K562 (cell line): ENCODE data around the gene TSPOAP1. TPM values are rescaled to one million over a fixed set of nuclear protein-coding genes. Genes with fewer than 3 reads are reported as not detected.

Experiments used
- ERF ChIP-seq: fragments of 450-650 bp; formaldehyde crosslinking; IDR thresholded peaks from 2 replicates; pipeline ENCODE4 v1.4.0; 2020; ENCODE audit warnings: mild to moderate bottlenecking, mixed read lengths
- KLF6 ChIP-seq: fragments of 250-450 bp; sonication (Bioruptor Pico); IDR thresholded peaks from 2 replicates; pipeline ENCODE4 v1.4.0; 2020; ENCODE audit warnings: mild to moderate bottlenecking, moderate library complexity, borderline replicate concordance
- LEF1 ChIP-seq: fragments of 450-650 bp; IDR thresholded peaks from 2 replicates; pipeline ENCODE4 v1.6.1; 2016; ENCODE audit warnings: mild to moderate bottlenecking
- MBD2 ChIP-seq: sonication (generic); IDR thresholded peaks from 2 replicates; pipeline ENCODE4 v1.6.1; 2016; ENCODE audit warnings: low read depth, borderline replicate concordance
- MLX ChIP-seq, 2 experiments: fragments of 450-650 bp in 1 of 2; sonication (generic) in 1 of 2; formaldehyde crosslinking; conservative IDR thresholded peaks; 2 replicates each; pipeline versions ENCODE4 v1.4.0 to v1.8.1; 2020 to 2022; ENCODE audit warnings: mild to moderate bottlenecking in 1 of 2, missing genetic modification reagents in 1 of 2
- POLR2B ChIP-seq: fragments of 450-650 bp; IDR thresholded peaks from 2 replicates; pipeline ENCODE4 v1.6.1; 2018; ENCODE audit warnings: low read depth; ENCODE audit not compliant: partially characterized antibody
- POLR2G ChIP-seq: fragments of 200-400 bp; formaldehyde crosslinking; IDR thresholded peaks from 2 replicates; pipeline ENCODE4 v1.6.1; 2017; ENCODE audit warnings: low read depth, mild to moderate bottlenecking, antibody characterized with exemption, low read length, moderate library complexity
- SMAD2 ChIP-seq: fragments of 150-350 bp; IDR thresholded peaks from 2 replicates; pipeline ENCODE4 v1.6.1; 2014; ENCODE audit warnings: low read depth, mild to moderate bottlenecking, low read length
- SMARCE1 ChIP-seq: fragments of 450-650 bp; IDR thresholded peaks from 2 replicates; pipeline ENCODE4 v1.7.1; 2016; ENCODE audit warnings: mild to moderate bottlenecking
- SMC3 ChIP-seq: conservative IDR thresholded peaks from 2 replicates; pipeline ENCODE4 v1.6.1; 2011; ENCODE audit warnings: low read depth, low read length, improper control_type of control experiment; ENCODE audit not compliant: insufficient read depth
- ZNF274 ChIP-seq: IDR thresholded peaks from 2 replicates; pipeline ENCODE4 v1.6.1; 2011; ENCODE audit warnings: low read depth, mild to moderate bottlenecking, low read length, moderate library complexity, borderline replicate concordance
- ZNF668 ChIP-seq: fragments of 250-450 bp; sonication (Bioruptor Pico); IDR thresholded peaks from 2 replicates; pipeline ENCODE4 v1.8.0; 2022; ENCODE audit warnings: mild to moderate bottlenecking, inconsistent platforms
- ZNF740 ChIP-seq, 3 experiments: fragments of 200-800 bp in 1 of 3; sonication (Bioruptor generic) in 1 of 3; sonication (generic) in 1 of 3; formaldehyde crosslinking in 1 of 3; IDR thresholded peaks; 2 replicates each; pipeline versions ENCODE4 v1.6.1 to v1.8.0; 2016 to 2022; ENCODE audit warnings: mild to moderate bottlenecking in 2 of 3, missing compliant biosample characterization in 2 of 3, missing genetic modification characterization in 2 of 3, missing genetic modification reagents in 1 of 3
- polyA plus RNA-seq, 8 experiments: library from polyadenylated mRNA; depleted of rRNA in 4 of 8; stranded (reverse) in 5 of 8; unstranded in 3 of 8; fragments of >200 nt; fragmentation: Nextera tagmentation in 2 of 8; fragmentation: Illumina TruSeq in 1 of 8; extraction: Ambion mirVana in 2 of 8; extraction: Trizol in 1 of 8; gene quantifications; 2 replicates each; pipeline versions ENCODE4 v1.2.1 to v1.2.3, GENCODE V29; 2011 to 2014; ENCODE audit warnings: inconsistent platforms in 1 of 8, missing spikeins in 1 of 8
- total RNA-seq, 7 experiments: library from RNA; depleted of rRNA in 6 of 7; stranded (reverse); fragments of >200 nt in 6 of 7; fragmentation: Illumina TruSeq in 2 of 7; extraction: Trizol in 2 of 7; gene quantifications; 2 replicates each; pipeline versions ENCODE4 v1.2.1 to v1.2.3, GENCODE V29; 2011 to 2021; ENCODE audit warnings: low replicate concordance in 1 of 7
- TF ChIP-seq, protein P1 (sequence below): fragments of 200-400 bp; formaldehyde crosslinking; IDR thresholded peaks from 2 replicates; pipeline ENCODE4 v1.6.1; 2017; ENCODE audit warnings: mild to moderate bottlenecking, low read depth, low read length, moderate library complexity

TSPOAP1 gene
- total and polyA plus RNA-seq, 9 of the 15 experiments (the other 6 are each of a cell fraction or from before 2014, with no cell fraction given), result 0.87 to 3.9 (median 1.8) TPM; not detected in 2

DNA sequence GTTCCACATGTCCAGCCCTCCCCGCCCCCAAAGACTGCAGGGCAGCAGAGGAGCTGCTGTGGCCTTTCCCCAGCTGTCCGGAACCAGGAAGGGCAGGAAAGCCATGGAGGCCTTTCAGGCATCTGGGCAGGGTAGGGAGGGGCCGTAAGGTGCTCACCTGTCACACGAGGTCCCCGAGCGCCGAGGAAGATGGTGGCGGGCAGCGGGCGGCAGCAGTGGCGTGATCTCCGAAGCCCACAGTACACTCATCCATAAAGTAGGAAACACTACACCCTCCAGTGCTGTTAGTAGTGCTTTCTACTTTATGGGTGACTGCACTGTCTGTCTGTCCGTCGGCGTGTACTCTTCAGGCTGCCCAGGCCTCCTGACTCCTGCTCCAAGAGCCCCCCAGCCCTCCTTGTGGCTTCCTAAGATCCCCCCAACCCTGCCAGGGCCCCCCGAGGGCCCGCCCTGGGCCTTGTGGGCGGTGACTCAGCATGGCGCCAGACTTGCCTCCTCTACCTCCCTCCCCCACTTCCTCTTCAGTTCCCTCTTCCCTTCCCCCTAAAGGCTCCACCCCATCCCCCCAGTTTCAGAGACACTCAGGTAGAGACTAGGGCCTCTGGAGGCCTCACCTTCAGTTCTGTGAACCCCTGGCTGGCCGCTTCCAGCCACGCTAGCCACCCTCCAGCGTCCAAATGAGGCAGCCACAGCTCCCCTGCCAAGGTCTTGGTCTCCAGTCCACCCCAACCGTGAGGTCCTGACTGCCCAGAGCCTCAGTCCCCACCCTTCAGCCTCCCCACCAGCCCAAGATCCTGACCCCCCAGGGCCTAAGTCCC is 2.6 kb upstream of the TSPOAP1 start (continued):
- TF ChIP-seq ZNF274 (no peak), KLF6 (CRISPR knock-in tag) (peak; percentile 48; the same call in 1 of the 2 replicates), POLR2B (peak; percentile 76), MBD2 (0 out of 2 replicates have a peak, but pooled peaks have one; percentile 18), POLR2G (peak; percentile 82), MLX (CRISPR knock-in tag; conservative IDR thresholded peaks at IDR 0.05) (0 out of 4 replicates have a peak, but pooled peaks of 1 of the 2 experiments have one; percentile 5), ZNF668 (no peak), SMARCE1 (no peak; the same call in none of the 2 replicates), ZNF740 (CRISPR knock-in tag; IDR thresholded peaks at IDR 0.05) (peak; percentile 35), ZNF740 (tag; IDR thresholded peaks at IDR 0.05) (peak in 1 of 2 experiments; percentile 59; a peak in 1 of 4 replicates), SMAD2 (no peak), ERF (CRISPR knock-in tag) (peak; percentile 65; the same call in 1 of the 2 replicates), SMC3 (no peak; the same call in 1 of the 2 replicates), LEF1 (peak; percentile 67; the same call in 1 of the 2 replicates)
- TF ChIP-seq, protein P1, sequence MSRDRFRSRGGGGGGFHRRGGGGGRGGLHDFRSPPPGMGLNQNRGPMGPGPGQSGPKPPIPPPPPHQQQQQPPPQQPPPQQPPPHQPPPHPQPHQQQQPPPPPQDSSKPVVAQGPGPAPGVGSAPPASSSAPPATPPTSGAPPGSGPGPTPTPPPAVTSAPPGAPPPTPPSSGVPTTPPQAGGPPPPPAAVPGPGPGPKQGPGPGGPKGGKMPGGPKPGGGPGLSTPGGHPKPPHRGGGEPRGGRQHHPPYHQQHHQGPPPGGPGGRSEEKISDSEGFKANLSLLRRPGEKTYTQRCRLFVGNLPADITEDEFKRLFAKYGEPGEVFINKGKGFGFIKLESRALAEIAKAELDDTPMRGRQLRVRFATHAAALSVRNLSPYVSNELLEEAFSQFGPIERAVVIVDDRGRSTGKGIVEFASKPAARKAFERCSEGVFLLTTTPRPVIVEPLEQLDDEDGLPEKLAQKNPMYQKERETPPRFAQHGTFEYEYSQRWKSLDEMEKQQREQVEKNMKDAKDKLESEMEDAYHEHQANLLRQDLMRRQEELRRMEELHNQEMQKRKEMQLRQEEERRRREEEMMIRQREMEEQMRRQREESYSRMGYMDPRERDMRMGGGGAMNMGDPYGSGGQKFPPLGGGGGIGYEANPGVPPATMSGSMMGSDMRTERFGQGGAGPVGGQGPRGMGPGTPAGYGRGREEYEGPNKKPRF, result no peak
